ENCODE measurements around the gene POLR1A. TPM values are rescaled to one million over a fixed set of nuclear protein-coding genes. Genes with fewer than 3 reads are reported as not detected.
A peak's percentile ranks its signal among the peaks of the same experiment; 100 is the strongest.

The POLR1A gene
- total and polyA plus RNA-seq, 4 experiments from 2014 or later: 0.87 to 25.8 (median 13.5) TPM

DNA sequence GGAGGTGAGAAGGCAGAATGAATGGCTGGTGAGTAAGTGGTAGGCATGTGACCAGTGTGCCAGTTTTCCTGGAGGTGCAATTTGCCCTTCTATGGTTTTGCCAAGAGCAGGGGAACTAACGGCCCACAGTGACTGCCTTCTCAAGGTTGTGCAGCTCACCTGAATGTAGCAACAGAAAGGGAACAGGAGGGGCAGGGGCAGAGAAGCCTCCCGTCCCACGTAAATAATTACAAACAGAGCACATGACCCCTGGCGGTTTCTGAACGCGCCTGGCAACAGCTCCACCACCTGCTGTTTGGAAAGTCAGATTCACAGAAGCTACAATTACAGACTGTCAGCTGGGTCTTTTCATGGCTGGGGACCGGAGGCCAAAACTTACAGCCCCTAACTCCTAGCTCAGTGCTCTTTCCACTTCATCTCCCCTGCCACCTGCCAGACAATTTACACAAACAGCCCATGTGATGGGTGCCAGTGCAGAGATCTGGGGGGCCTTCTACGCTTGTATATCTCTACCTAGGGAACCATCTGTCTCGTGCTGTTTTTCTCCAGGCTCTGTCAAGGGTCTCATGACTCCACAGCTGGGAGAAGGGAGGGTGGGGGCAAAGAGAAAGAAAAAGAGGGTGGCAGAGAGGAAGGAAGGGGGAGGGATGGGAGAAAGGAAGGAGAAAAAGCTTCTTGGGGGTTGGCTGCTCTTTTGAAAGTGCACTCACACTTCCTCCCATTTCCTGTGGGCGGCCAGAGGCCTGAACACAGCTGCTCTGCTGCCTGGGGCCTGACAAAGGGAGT lies 69.6 kb downstream of the POLR1A start:
- intact Hi-C loops (cut with micrococcal nuclease): loop anchor here (1.0 to 10.0 kb wide), 5 partner anchors 39 to 209 kb away; partner anchors contain the start of genes IMMT and MRPL35
- peak overlapping the region; percentile 74 to 87 (median 84) for H3K4me3 Mint-ChIP-seq
- H3K9me3 Mint-ChIP-seq: peaks cover 0 to 2% (median 0%) of the 10 kb centered on the region in 8 donors
- Histone ChIP-seq H3K27me3 (ENCODE audit: insufficient read depth, low read length) (no peaks in the 10 kb centered on the region), H3K4me3 (ENCODE audit: low read length in 2 of 2) (peak overlapping the region; percentile 28 to 37), H3K36me3 (ENCODE audit: insufficient read depth, low read length) (peaks cover 22% of the 10 kb centered on the region), H3K27ac (ENCODE audit: low read depth, low read length) (peak overlapping the region; percentile 82), H3K9me3 (ENCODE audit: control insufficient read depth in 1 of 2, low read length in 2 of 2) (no peaks in the 10 kb centered on the region), H3K4me1 (ENCODE audit: insufficient read depth, low read length) (peaks cover 81% of the 10 kb centered on the region)
- H3K4me1 Mint-ChIP-seq: peaks cover 56 to 82% (median 68%) of the 10 kb centered on the region in 4 donors
- peak; percentile 79 to 88 (median 84) for DNase-seq
- POLR2A ChIA-PET (ENCODE audit: partially characterized antibody): interaction anchor here (0.8 to 5.2 kb wide), 24 partner anchors 8 to 682 kb away, joined by 3 to 81 read pairs (median 5); partner anchors contain the start of genes IMMT, KDM3A, POLR1A and PTCD3
- CTCF ChIA-PET (ENCODE audit: partially characterized antibody): interaction anchor here (0.7 to 9.9 kb wide), 31 partner anchors 9 to 224 kb away, joined by 3 to 150 read pairs (median 4); partner anchors contain the start of gene ST3GAL5
- peak overlapping the region; percentile 96 to 100 (median 100) for H3K27ac Mint-ChIP-seq
- H3K27me3 Mint-ChIP-seq: peaks cover 0 to 2% of the 10 kb centered on the region in 2 donors
- peaks cover 19 to 32% of the 10 kb centered on the region in 2 donors for H3K36me3 Mint-ChIP-seq

DNA sequence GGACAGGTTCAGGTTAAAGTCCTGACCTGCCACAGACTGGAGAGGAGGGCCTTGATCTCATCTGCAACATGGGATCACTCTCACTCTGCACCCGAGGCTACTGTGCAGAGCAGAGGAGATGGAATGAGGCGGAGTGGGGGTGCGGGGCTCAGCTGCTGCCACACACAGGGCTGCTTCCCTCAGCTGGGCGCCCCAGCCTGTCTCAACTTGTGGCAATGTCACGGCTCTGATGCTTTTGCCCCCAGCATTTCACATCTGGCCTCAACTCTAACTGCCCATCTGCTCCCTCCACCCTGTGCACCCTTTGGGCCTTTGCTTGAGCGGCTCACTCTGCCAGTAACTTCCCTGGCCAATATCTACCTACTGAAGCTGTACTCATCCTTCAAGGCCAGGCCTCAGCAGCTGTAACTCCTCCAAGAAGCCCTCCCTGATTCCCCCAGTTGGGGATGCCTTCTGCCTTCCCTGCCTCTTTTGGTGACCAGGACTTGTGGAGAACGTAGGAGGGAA lies 70.3 kb downstream of the POLR1A start:
- peak overlapping the region; percentile 82 for H3K27ac ChIP-seq (ENCODE audit: low read depth, low read length)
- H3K4me1 ChIP-seq (ENCODE audit: insufficient read depth, low read length): peaks cover 75% of the 10 kb centered on the region
- peak overlapping the region; percentile 28 to 37 for H3K4me3 ChIP-seq (ENCODE audit: low read length in 2 of 2)
- intact Hi-C loops (cut with micrococcal nuclease): loop anchor here (5.0 to 10.0 kb wide), 2 partner anchors 38 to 159 kb away; partner anchors contain the start of genes IMMT and MRPL35
- H3K27me3 ChIP-seq (ENCODE audit: insufficient read depth, low read length): no peaks in the 10 kb centered on the region
- Mint-ChIP-seq H3K27ac (peak overlapping the region; percentile 96 to 100 (median 100)), H3K4me3 (peak overlapping the region in 7 of 8 donors; percentile 74 to 87 (median 84)), H3K27me3 (no peaks in the 10 kb centered on the region), H3K36me3 (peaks cover 22 to 33% of the 10 kb centered on the region in 2 donors), H3K4me1 (peaks cover 52 to 75% (median 64%) of the 10 kb centered on the region in 4 donors), H3K9me3 (no peaks in the 10 kb centered on the region)
- ChIA-PET CTCF (ENCODE audit: partially characterized antibody) (interaction anchor here (0.7 to 9.9 kb wide), 25 partner anchors 9 to 223 kb away, joined by 3 to 150 read pairs (median 5); partner anchors contain the start of gene ST3GAL5), POLR2A (ENCODE audit: partially characterized antibody) (interaction anchor here (0.8 to 5.2 kb wide), 18 partner anchors 9 to 406 kb away, joined by 3 to 81 read pairs (median 6); partner anchors contain the start of genes KDM3A, POLR1A, PTCD3 and ST3GAL5)
- DNase-seq: no peak
- H3K36me3 ChIP-seq (ENCODE audit: insufficient read depth, low read length): peaks cover 28% of the 10 kb centered on the region
- H3K9me3 ChIP-seq (ENCODE audit: control insufficient read depth in 1 of 2, low read length in 2 of 2): no peaks in the 10 kb centered on the region

DNA sequence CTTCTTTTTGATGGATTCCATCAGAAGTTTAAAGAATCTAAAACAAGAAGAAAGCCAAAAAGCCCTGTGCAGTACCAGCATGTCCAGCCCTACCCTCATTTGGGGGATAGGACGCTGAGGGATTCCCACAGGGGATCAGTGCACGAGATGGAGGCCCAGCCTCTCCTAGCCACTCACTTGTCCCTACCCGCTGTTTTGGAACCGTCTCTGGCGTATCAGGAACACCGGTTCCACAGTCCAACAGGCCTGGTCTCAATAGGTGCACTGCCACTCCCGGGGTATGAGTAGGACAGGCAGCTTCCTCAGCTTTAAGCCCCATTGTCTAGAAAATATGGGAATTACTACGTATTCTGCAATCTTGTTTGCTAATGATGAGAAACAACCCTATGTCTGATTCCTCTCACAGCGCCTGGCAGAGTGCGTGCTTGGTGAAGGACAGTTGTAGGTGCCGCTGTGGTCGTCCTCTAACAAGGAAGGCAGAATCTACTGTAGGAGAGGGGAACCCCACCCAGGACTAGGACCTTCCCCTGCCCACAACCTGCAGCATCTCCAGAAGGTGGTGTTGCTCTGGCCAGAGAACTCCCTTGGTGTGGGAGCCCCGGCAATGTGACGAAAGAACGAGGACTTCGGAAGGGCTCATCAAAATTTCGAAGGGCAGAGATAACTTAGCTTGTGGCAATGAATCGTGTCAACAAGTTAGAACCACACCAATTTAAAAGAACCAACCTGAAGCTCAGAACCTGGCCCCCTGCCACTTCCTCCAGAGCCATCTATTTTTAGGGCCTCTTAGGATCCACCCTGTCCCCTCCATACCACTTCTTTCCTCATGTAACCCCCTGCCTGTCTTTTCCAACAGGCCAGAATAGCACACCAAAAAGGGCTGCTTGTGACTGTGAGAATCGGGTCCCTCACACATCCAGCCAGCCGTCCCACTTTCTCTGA lies 71.7 kb downstream of the POLR1A start:
- Histone ChIP-seq H3K27me3 (ENCODE audit: insufficient read depth, low read length) (no peaks in the 10 kb centered on the region), H3K27ac (ENCODE audit: low read depth, low read length) (peak overlapping the region; percentile 25), H3K4me1 (ENCODE audit: insufficient read depth, low read length) (peaks cover 61% of the 10 kb centered on the region), H3K4me3 (ENCODE audit: low read length in 2 of 2) (no peak overlapping the region), H3K9me3 (ENCODE audit: control insufficient read depth in 1 of 2, low read length in 2 of 2) (no peaks in the 10 kb centered on the region), H3K36me3 (ENCODE audit: insufficient read depth, low read length) (peaks cover 40% of the 10 kb centered on the region)
- H3K4me3 Mint-ChIP-seq: peak overlapping the region in 5 of 8 donors; percentile 11 to 53 (median 22)
- peak overlapping the region; percentile 96 to 100 (median 100) for H3K27ac Mint-ChIP-seq
- H3K9me3 Mint-ChIP-seq: no peaks in the 10 kb centered on the region
- ChIA-PET CTCF (ENCODE audit: partially characterized antibody) (interaction anchor here (0.9 to 9.9 kb wide), 5 partner anchors 35 to 204 kb away, joined by 3 to 150 read pairs (median 113); partner anchors contain the start of gene ST3GAL5), POLR2A (ENCODE audit: partially characterized antibody) (interaction anchor here (0.8 to 4.1 kb wide), 4 partner anchors 16 to 146 kb away, joined by 3 to 81 read pairs (median 27); partner anchors contain the start of gene ST3GAL5)
- H3K27me3 Mint-ChIP-seq: no peaks in the 10 kb centered on the region
- peaks cover 32 to 41% of the 10 kb centered on the region in 2 donors for H3K36me3 Mint-ChIP-seq
- DNase-seq: no peak
- peaks cover 40 to 61% (median 50%) of the 10 kb centered on the region in 4 donors for H3K4me1 Mint-ChIP-seq
- intact Hi-C loops (cut with micrococcal nuclease): loop anchor here (10.0 kb wide), 1 partner anchor 161 kb away; the partner anchor contains the start of genes IMMT and MRPL35

DNA sequence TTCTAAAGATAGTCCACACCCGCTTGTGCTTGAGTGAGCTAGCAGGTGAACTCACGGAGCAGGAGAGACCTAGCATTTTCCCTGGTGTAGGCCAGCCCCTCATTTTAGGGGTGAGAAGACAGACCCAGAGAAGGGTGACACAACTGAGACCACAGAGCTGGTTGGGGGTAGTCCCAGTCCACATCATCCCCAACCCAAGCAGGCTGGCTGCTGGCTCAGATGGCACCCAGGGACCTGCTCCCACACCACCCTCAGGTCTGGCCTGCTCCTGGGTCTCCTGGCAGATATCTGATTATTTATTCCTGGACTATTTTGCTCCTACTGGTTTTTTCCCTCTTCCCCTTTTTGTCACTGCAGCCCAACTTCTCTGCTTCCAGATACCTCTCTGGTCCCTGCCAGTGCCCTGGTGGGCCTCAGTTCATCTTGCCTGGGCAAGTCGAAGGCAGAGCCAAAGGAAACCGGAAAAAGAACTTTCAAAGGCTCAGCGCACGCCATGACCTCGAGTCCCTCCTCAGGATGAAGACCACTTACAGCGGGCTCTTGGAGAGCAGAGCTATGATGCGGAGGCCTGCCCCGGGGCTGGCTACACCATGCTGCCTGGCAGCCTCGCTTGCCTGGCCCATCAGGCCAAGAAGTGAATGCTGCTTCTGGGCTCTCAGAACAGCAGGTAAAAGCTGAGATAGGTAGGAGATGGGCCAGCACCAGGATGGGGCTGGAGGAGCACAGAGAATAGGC lies 72.7 kb downstream of the POLR1A start:
- POLR2A ChIA-PET (ENCODE audit: partially characterized antibody): no interaction called here
- Histone ChIP-seq H3K4me3 (ENCODE audit: low read length in 2 of 2) (no peak overlapping the region), H3K27ac (ENCODE audit: low read depth, low read length) (no peak overlapping the region)

DNA sequence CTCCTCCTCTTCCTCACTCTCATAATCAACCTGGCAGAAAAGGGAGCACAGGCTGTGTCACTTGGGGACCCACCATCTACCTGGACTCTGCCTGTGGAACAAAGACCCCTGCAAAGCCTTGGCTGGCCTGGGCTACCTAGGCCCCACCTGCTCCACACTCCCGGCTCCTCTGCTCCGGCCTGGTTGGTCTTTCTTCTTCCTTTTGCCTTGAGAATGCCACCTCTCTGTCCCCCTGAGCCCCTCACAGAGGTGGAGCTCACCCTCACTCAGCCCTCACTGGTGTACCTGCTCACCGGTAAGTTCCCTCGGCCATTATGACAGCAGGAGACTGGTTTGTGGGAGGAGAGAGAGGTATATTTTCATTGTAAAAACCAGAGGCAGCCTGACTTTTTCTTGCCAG lies 74.1 kb downstream of the POLR1A start:
- H3K36me3 Mint-ChIP-seq: peaks cover 47 to 57% of the 10 kb centered on the region in 2 donors
- H3K4me1 Mint-ChIP-seq: peaks cover 21 to 37% (median 27%) of the 10 kb centered on the region in 4 donors
- ChIA-PET POLR2A (ENCODE audit: partially characterized antibody) (no interaction called here), CTCF (ENCODE audit: partially characterized antibody) (no interaction called here)
- Histone ChIP-seq H3K4me3 (ENCODE audit: low read length in 2 of 2) (no peak overlapping the region), H3K27ac (ENCODE audit: low read depth, low read length) (no peak overlapping the region), H3K36me3 (ENCODE audit: insufficient read depth, low read length) (peaks cover 53% of the 10 kb centered on the region), H3K9me3 (ENCODE audit: control insufficient read depth in 1 of 2, low read length in 2 of 2) (no peaks in the 10 kb centered on the region), H3K4me1 (ENCODE audit: insufficient read depth, low read length) (peaks cover 36% of the 10 kb centered on the region), H3K27me3 (ENCODE audit: insufficient read depth, low read length) (no peaks in the 10 kb centered on the region)
- H3K9me3 Mint-ChIP-seq: peaks cover 0 to 2% (median 0%) of the 10 kb centered on the region in 8 donors
- H3K27ac Mint-ChIP-seq: peak overlapping the region in 4 of 7 donors; percentile 52 to 78 (median 64)
- DNase-seq: no peak
- intact Hi-C loops (cut with micrococcal nuclease): loop anchor here (10.0 kb wide), 1 partner anchor 163 kb away; the partner anchor contains the start of genes IMMT and MRPL35
- H3K27me3 Mint-ChIP-seq: no peaks in the 10 kb centered on the region
- no peak overlapping the region for H3K4me3 Mint-ChIP-seq

More for the DNA sequence above, 72.7 kb downstream of the POLR1A start:
- Mint-ChIP-seq H3K9me3 (peaks cover 0 to 2% (median 0%) of the 10 kb centered on the region in 8 donors), H3K27ac (peak overlapping the region; percentile 29 to 91 (median 81)), H3K27me3 (no peaks in the 10 kb centered on the region), H3K36me3 (peaks cover 36 to 45% of the 10 kb centered on the region in 2 donors), H3K4me3 (no peak overlapping the region), H3K4me1 (peaks cover 30 to 51% (median 40%) of the 10 kb centered on the region in 4 donors)
- DNase-seq: no peak
- H3K27me3 ChIP-seq (ENCODE audit: insufficient read depth, low read length): no peaks in the 10 kb centered on the region
- peaks cover 43% of the 10 kb centered on the region for H3K36me3 ChIP-seq (ENCODE audit: insufficient read depth, low read length)
- peaks cover 51% of the 10 kb centered on the region for H3K4me1 ChIP-seq (ENCODE audit: insufficient read depth, low read length)
- intact Hi-C loops (cut with micrococcal nuclease): loop anchor here (10.0 kb wide), 1 partner anchor 162 kb away; the partner anchor contains the start of genes IMMT and MRPL35
- CTCF ChIA-PET (ENCODE audit: partially characterized antibody): interaction anchor here (7.2 to 9.9 kb wide), 3 partner anchors 46 to 203 kb away, joined by 113 to 150 read pairs (median 129); partner anchors contain the start of gene ST3GAL5
- no peaks in the 10 kb centered on the region for H3K9me3 ChIP-seq (ENCODE audit: control insufficient read depth in 1 of 2, low read length in 2 of 2)

Data from CD4-positive, alpha-beta memory T cell (primary cell).